Measurements from ENCODE around the gene TMEM131L. TPM values are rescaled to one million over a fixed set of nuclear protein-coding genes. Genes with fewer than 3 reads are reported as not detected.
"Not testable (repeated sequence)": the region's sequence is repeated elsewhere in the genome, so short reads cannot be mapped to it uniquely, and the experiment has no call there.

TMEM131L gene
- polyA plus RNA-seq, 12 donors: 39.8 to 71.7 (median 54.0) TPM; not detected in 1

- peak; percentile 74 for DNase-seq
These were observed 32.1 kb downstream of the TMEM131L start for GRCh38 chr4:153497988-153498967.

- no peak for DNase-seq
These were observed 32.8 kb downstream of the TMEM131L start for GRCh38 chr4:153499005-153499404.

- DNase-seq: no peak
These were observed 35.4 kb downstream of the TMEM131L start for GRCh38 chr4:153501578-153501977.

- DNase-seq: no peak
These were observed 36.4 kb downstream of the TMEM131L start for GRCh38 chr4:153502584-153502983.

GRCh38 chr4:153506341-153507309, 40.5 kb downstream of the TMEM131L start:
- no peak for DNase-seq

- no peak for DNase-seq
These were observed 41.3 kb downstream of the TMEM131L start for GRCh38 chr4:153507310-153508073.

GRCh38 chr4:153509212-153509611, 43.1 kb downstream of the TMEM131L start:
- not testable (repeated sequence) for DNase-seq

- no peak for DNase-seq
These were observed 43.6 kb downstream of the TMEM131L start for GRCh38 chr4:153509724-153510123.

- no peak for DNase-seq
These were observed 44.3 kb downstream of the TMEM131L start for GRCh38 chr4:153510252-153511001.

- no peak for DNase-seq
These were observed 44.9 kb downstream of the TMEM131L start for GRCh38 chr4:153511104-153511503.

GRCh38 chr4:153512162-153512852, 46.1 kb downstream of the TMEM131L start:
- no peak for DNase-seq

- no peak for DNase-seq
These were observed 46.9 kb downstream of the TMEM131L start for GRCh38 chr4:153512952-153513500.

GRCh38 chr4:153513596-153513995, 47.4 kb downstream of the TMEM131L start:
- no peak for DNase-seq

GRCh38 chr4:153514001-153514526, 47.9 kb downstream of the TMEM131L start:
- no peak for DNase-seq

- no peak for DNase-seq
These were observed 48.7 kb downstream of the TMEM131L start for GRCh38 chr4:153514688-153515426.

- DNase-seq: no peak
These were observed 51.0 kb downstream of the TMEM131L start for GRCh38 chr4:153517159-153517558.

GRCh38 chr4:153518001-153518400, 51.8 kb downstream of the TMEM131L start:
- DNase-seq: no peak

- no peak for DNase-seq
These were observed 52.7 kb downstream of the TMEM131L start for GRCh38 chr4:153518637-153519389.
